ENCODE measurements around the gene LIMS2.

Gene LIMS2

GRCh38 chr2:127593228-127594115 is 81.9 kb downstream of the LIMS2 start:
- Histone ChIP-seq H3K9me3 (ENCODE audit: control insufficient read depth in 5 of 5, low read length in 5 of 5) (peaks cover 0 to 2% (median 0%) of the 10 kb centered on the region in 5 donors), H3K36me3 (ENCODE audit: control insufficient read depth in 5 of 5, insufficient read depth in 5 of 5, low read length in 5 of 5) (no peaks in the 10 kb centered on the region)

GRCh38 chr2:127592761-127593227 is 82.5 kb downstream of the LIMS2 start:
- H3K4me1 ChIP-seq (ENCODE audit: control insufficient read depth in 5 of 5, insufficient read depth in 5 of 5, low read length in 5 of 5), result peaks cover 0 to 2% (median 0%) of the 10 kb centered on the region in 5 donors
- no peak overlapping the region for H3K9ac ChIP-seq (ENCODE audit: low read length in 5 of 5)
- peaks cover 0 to 2% (median 0%) of the 10 kb centered on the region in 5 donors for H3K9me3 ChIP-seq (ENCODE audit: control insufficient read depth in 5 of 5, low read length in 5 of 5)
- no peak overlapping the region for H3K27ac ChIP-seq (ENCODE audit: low read depth, low read length)
- H3K4me3 ChIP-seq (ENCODE audit: low read depth in 1 of 5, low read length in 5 of 5), result no peak overlapping the region
- H3K27me3 ChIP-seq (ENCODE audit: control insufficient read depth in 5 of 5, insufficient read depth in 4 of 5, low read length in 5 of 5), result no peaks in the 10 kb centered on the region
- no peaks in the 10 kb centered on the region for H3K36me3 ChIP-seq (ENCODE audit: control insufficient read depth in 5 of 5, insufficient read depth in 5 of 5, low read length in 5 of 5)

More at GRCh38 chr2:127593228-127594115, 81.9 kb downstream of the LIMS2 start:
- Histone ChIP-seq H3K4me3 (ENCODE audit: low read depth in 1 of 5, low read length in 5 of 5) (no peak overlapping the region), H3K27me3 (ENCODE audit: control insufficient read depth in 5 of 5, insufficient read depth in 4 of 5, low read length in 5 of 5) (no peaks in the 10 kb centered on the region), H3K4me1 (ENCODE audit: control insufficient read depth in 5 of 5, insufficient read depth in 5 of 5, low read length in 5 of 5) (peaks cover 0 to 2% (median 0%) of the 10 kb centered on the region in 5 donors), H3K9ac (ENCODE audit: low read length in 5 of 5) (no peak overlapping the region), H3K27ac (ENCODE audit: low read depth, low read length) (no peak overlapping the region)

- H3K36me3 ChIP-seq (ENCODE audit: control insufficient read depth in 5 of 5, insufficient read depth in 5 of 5, low read length in 5 of 5), result no peaks in the 10 kb centered on the region
- no peaks in the 10 kb centered on the region for H3K27me3 ChIP-seq (ENCODE audit: control insufficient read depth in 5 of 5, insufficient read depth in 4 of 5, low read length in 5 of 5)
- H3K27ac ChIP-seq (ENCODE audit: low read depth, low read length), result no peak overlapping the region
- no peak overlapping the region for H3K4me3 ChIP-seq (ENCODE audit: low read depth in 1 of 5, low read length in 5 of 5)
- H3K4me1 ChIP-seq (ENCODE audit: control insufficient read depth in 5 of 5, insufficient read depth in 5 of 5, low read length in 5 of 5), result peaks cover 0 to 2% (median 0%) of the 10 kb centered on the region in 5 donors
- no peak overlapping the region for H3K9ac ChIP-seq (ENCODE audit: low read length in 5 of 5)
- H3K9me3 ChIP-seq (ENCODE audit: control insufficient read depth in 5 of 5, low read length in 5 of 5), result peaks cover 0 to 2% (median 0%) of the 10 kb centered on the region in 5 donors
Measured at GRCh38 chr2:127591221-127591923, 84.0 kb downstream of the LIMS2 start.

- Histone ChIP-seq H3K9ac (ENCODE audit: low read length in 5 of 5) (no peak overlapping the region), H3K36me3 (ENCODE audit: control insufficient read depth in 5 of 5, insufficient read depth in 5 of 5, low read length in 5 of 5) (no peaks in the 10 kb centered on the region), H3K27ac (ENCODE audit: low read depth, low read length) (no peak overlapping the region), H3K4me1 (ENCODE audit: control insufficient read depth in 5 of 5, insufficient read depth in 5 of 5, low read length in 5 of 5) (peaks cover 0 to 2% (median 0%) of the 10 kb centered on the region in 5 donors), H3K9me3 (ENCODE audit: control insufficient read depth in 5 of 5, low read length in 5 of 5) (no peaks in the 10 kb centered on the region), H3K4me3 (ENCODE audit: low read depth in 1 of 5, low read length in 5 of 5) (no peak overlapping the region), H3K27me3 (ENCODE audit: control insufficient read depth in 5 of 5, insufficient read depth in 4 of 5, low read length in 5 of 5) (no peaks in the 10 kb centered on the region)
Measured at GRCh38 chr2:127590386-127591190, 84.7 kb downstream of the LIMS2 start.

GRCh38 chr2:127589841-127590240 is 85.5 kb downstream of the LIMS2 start:
- no peak overlapping the region for H3K4me3 ChIP-seq (ENCODE audit: low read depth in 1 of 5, low read length in 5 of 5)
- H3K27me3 ChIP-seq (ENCODE audit: control insufficient read depth in 5 of 5, insufficient read depth in 4 of 5, low read length in 5 of 5), result no peaks in the 10 kb centered on the region
- H3K9ac ChIP-seq (ENCODE audit: low read length in 5 of 5), result no peak overlapping the region
- no peak overlapping the region for H3K27ac ChIP-seq (ENCODE audit: low read depth, low read length)
- H3K9me3 ChIP-seq (ENCODE audit: control insufficient read depth in 5 of 5, low read length in 5 of 5), result no peaks in the 10 kb centered on the region
- no peaks in the 10 kb centered on the region for H3K36me3 ChIP-seq (ENCODE audit: control insufficient read depth in 5 of 5, insufficient read depth in 5 of 5, low read length in 5 of 5)
- H3K4me1 ChIP-seq (ENCODE audit: control insufficient read depth in 5 of 5, insufficient read depth in 5 of 5, low read length in 5 of 5), result peaks cover 0 to 2% (median 0%) of the 10 kb centered on the region in 5 donors

DNA sequence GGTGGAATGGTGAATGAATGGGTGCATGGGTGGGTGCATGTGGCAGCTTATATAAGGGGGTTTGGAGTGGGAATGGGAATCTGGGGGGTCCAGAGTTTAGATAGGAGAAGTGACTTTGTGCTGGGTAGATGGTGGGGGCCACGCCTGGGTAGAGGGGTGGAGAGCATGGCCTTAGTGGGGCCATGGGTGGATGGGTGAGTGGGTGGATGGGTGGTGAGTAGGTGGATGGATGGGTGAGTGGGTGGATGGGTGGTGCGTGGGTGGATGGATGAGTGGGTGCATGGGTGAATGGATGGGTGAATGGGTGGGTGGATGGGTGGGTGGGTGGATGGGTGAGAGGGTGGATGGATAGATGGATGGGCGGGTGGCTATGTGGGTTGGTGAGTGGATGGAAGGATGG is 86.0 kb downstream of the LIMS2 start:
- peaks cover 0 to 2% (median 0%) of the 10 kb centered on the region in 5 donors for H3K4me1 ChIP-seq (ENCODE audit: control insufficient read depth in 5 of 5, insufficient read depth in 5 of 5, low read length in 5 of 5)
- no peaks in the 10 kb centered on the region for H3K36me3 ChIP-seq (ENCODE audit: control insufficient read depth in 5 of 5, insufficient read depth in 5 of 5, low read length in 5 of 5)
- H3K9me3 ChIP-seq (ENCODE audit: control insufficient read depth in 5 of 5, low read length in 5 of 5), result no peaks in the 10 kb centered on the region
- H3K9ac ChIP-seq (ENCODE audit: low read length in 5 of 5), result no peak overlapping the region
- no peak overlapping the region for H3K27ac ChIP-seq (ENCODE audit: low read depth, low read length)
- no peak overlapping the region for H3K4me3 ChIP-seq (ENCODE audit: low read depth in 1 of 5, low read length in 5 of 5)
- H3K27me3 ChIP-seq (ENCODE audit: control insufficient read depth in 5 of 5, insufficient read depth in 4 of 5, low read length in 5 of 5), result no peaks in the 10 kb centered on the region
